H9 (cell line): Measurements from ENCODE around the gene CNOT10. TPM values are rescaled to one million over a fixed set of nuclear protein-coding genes. Genes with fewer than 3 reads are reported as not detected.

ENCODE experiments used
- DNase-seq: peaks from one replicate; pipeline ENCODE4 v3.0.0-alpha.2; 2017
- H2AFZ ChIP-seq: one replicate; pipeline ENCODE4 v1.6.1; 2013; ENCODE audit warnings: mild to moderate bottlenecking, low read length, control low read depth, moderate library complexity
- H2AK5ac ChIP-seq: 2 replicates; pipeline ENCODE4 v1.6.1; 2013; ENCODE audit warnings: low read length, control low read depth, mixed read lengths; ENCODE audit not compliant: insufficient read length
- H2BK120ac ChIP-seq: one replicate; pipeline ENCODE4 v1.6.1; 2013; ENCODE audit warnings: low read depth, mild to moderate bottlenecking, low read length, control low read depth, inconsistent platforms; ENCODE audit not compliant: poor library complexity, severe bottlenecking
- H2BK12ac ChIP-seq: 2 replicates; pipeline ENCODE4 v1.6.1; 2013; ENCODE audit warnings: low read length, control low read depth, mixed read lengths, low read depth; ENCODE audit not compliant: insufficient read length
- H2BK15ac ChIP-seq: 2 replicates; pipeline ENCODE4 v1.6.1; 2013; ENCODE audit warnings: low read depth, low read length, control low read depth
- H2BK20ac ChIP-seq: one replicate; pipeline ENCODE4 v1.6.1; 2013; ENCODE audit warnings: low read depth, mild to moderate bottlenecking, low read length, control low read depth, inconsistent platforms; ENCODE audit not compliant: poor library complexity, severe bottlenecking
- H2BK5ac ChIP-seq: 2 replicates; pipeline ENCODE4 v1.6.1; 2013; ENCODE audit warnings: low read length, control low read depth, mixed read lengths; ENCODE audit not compliant: insufficient read length
- H3K14ac ChIP-seq: 2 replicates; pipeline ENCODE4 v1.6.1; 2013; ENCODE audit warnings: low read length, control low read depth; ENCODE audit not compliant: insufficient read depth
- H3K18ac ChIP-seq: 2 replicates; pipeline ENCODE4 v1.6.1; 2013; ENCODE audit warnings: low read depth, mild to moderate bottlenecking, mixed read lengths, low read length, control low read depth; ENCODE audit not compliant: insufficient read length
- H3K23ac ChIP-seq: 2 replicates; pipeline ENCODE4 v1.6.1; 2013; ENCODE audit warnings: low read length, control low read depth, mixed read lengths, low read depth; ENCODE audit not compliant: insufficient read length
- H3K23me2 ChIP-seq: 2 replicates; pipeline ENCODE4 v1.6.1; 2013; ENCODE audit warnings: low read depth, mild to moderate bottlenecking, mixed read lengths, low read length, control low read depth; ENCODE audit not compliant: insufficient read length, poor library complexity, severe bottlenecking
- H3K27ac ChIP-seq: 2 replicates; pipeline ENCODE4 v1.5.1; 2013; ENCODE audit warnings: low read length, control low read depth, mixed read lengths, low read depth; ENCODE audit not compliant: insufficient read length
- H3K27me3 ChIP-seq: 2 replicates; pipeline ENCODE4 v1.6.1; 2013; ENCODE audit warnings: low read length, control low read depth, inconsistent platforms; ENCODE audit not compliant: insufficient read depth
- H3K4ac ChIP-seq: 2 replicates; pipeline ENCODE4 v1.6.1; 2013; ENCODE audit warnings: low read depth, mild to moderate bottlenecking, control low read depth, inconsistent platforms, low read length, moderate library complexity
- H3K4me1 ChIP-seq: 2 replicates; pipeline ENCODE4 v1.6.1; 2013; ENCODE audit warnings: low read length, control low read depth, inconsistent platforms; ENCODE audit not compliant: insufficient read depth
- H3K4me2 ChIP-seq: 2 replicates; pipeline ENCODE4 v1.6.1; 2013; ENCODE audit warnings: low read length, control low read depth, mixed read lengths; ENCODE audit not compliant: insufficient read length, insufficient read depth
- H3K56ac ChIP-seq: 2 replicates; pipeline ENCODE4 v1.6.1; 2013; ENCODE audit warnings: low read depth, mild to moderate bottlenecking, mixed read lengths, low read length, control low read depth; ENCODE audit not compliant: insufficient read length
- H3K79me1 ChIP-seq: 2 replicates; pipeline ENCODE4 v1.6.1; 2013; ENCODE audit warnings: low read depth, mild to moderate bottlenecking, moderate library complexity, low read length, control low read depth, inconsistent platforms; ENCODE audit not compliant: insufficient read depth, poor library complexity, severe bottlenecking
- H3K79me2 ChIP-seq: 2 replicates; pipeline ENCODE4 v1.6.1; 2013; ENCODE audit warnings: low read length, control low read depth, inconsistent platforms; ENCODE audit not compliant: insufficient read depth
- H3K9ac ChIP-seq: 2 replicates; pipeline ENCODE4 v1.6.1; 2013; ENCODE audit warnings: low read length, control low read depth, mixed read lengths; ENCODE audit not compliant: insufficient read length; ENCODE audit errors: extremely low read depth
- H3K9me3 ChIP-seq: one replicate; pipeline ENCODE4 v1.6.1; 2013; ENCODE audit warnings: low read depth, low read length, inconsistent platforms; ENCODE audit not compliant: control insufficient read depth
- H3T11ph ChIP-seq: one replicate; pipeline ENCODE4 v1.6.1; 2013; ENCODE audit warnings: mild to moderate bottlenecking, low read length, control low read depth, inconsistent platforms
- H4K20me1 ChIP-seq: one replicate; pipeline ENCODE4 v1.6.1; 2013; ENCODE audit not compliant: control insufficient read depth, insufficient read length, insufficient read depth
- H4K5ac ChIP-seq: 2 replicates; pipeline ENCODE4 v1.6.1; 2013; ENCODE audit warnings: low read depth, mild to moderate bottlenecking, mixed read lengths, low read length, control low read depth; ENCODE audit not compliant: insufficient read length
- H4K8ac ChIP-seq: replicated peaks from 2 replicates; pipeline ENCODE4 v1.6.1; 2013; ENCODE audit warnings: low read length, control low read depth, mixed read lengths, low read depth; ENCODE audit not compliant: insufficient read length
- H4K91ac ChIP-seq: 2 replicates; pipeline ENCODE4 v1.6.1; 2013; ENCODE audit warnings: low read depth, mild to moderate bottlenecking, moderate library complexity, mixed read lengths, low read length, control low read depth; ENCODE audit not compliant: insufficient read length
- H3K27ac Mint-ChIP-seq, 3 experiments: 2 replicates in 2 of 3; 3 replicates in 1 of 3; pipeline ENCODE4 v1.8.0; 2020 to 2021; ENCODE audit warnings: mixed read lengths in 3 of 3, mild to moderate bottlenecking in 1 of 3, moderate library complexity in 1 of 3
- H3K27me3 Mint-ChIP-seq: 2 replicates; pipeline ENCODE4 v1.8.0; 2021; ENCODE audit warnings: low read depth, mild to moderate bottlenecking, moderate library complexity, mixed read lengths
- H3K36me3 Mint-ChIP-seq, 3 experiments: 2 replicates in 2 of 3; 3 replicates in 1 of 3; pipeline ENCODE4 v1.8.0; 2020 to 2021; ENCODE audit warnings: low read depth in 3 of 3, mixed read lengths in 3 of 3; ENCODE audit not compliant: insufficient read depth in 1 of 3
- H3K4me1 Mint-ChIP-seq, 2 experiments: 2 replicates each; pipeline ENCODE4 v1.8.0; 2020; ENCODE audit warnings: mixed read lengths in 2 of 2
- H3K4me3 Mint-ChIP-seq, 2 experiments: 2 replicates in 1 of 2; 3 replicates in 1 of 2; pipeline ENCODE4 v1.8.0; 2020 to 2021; ENCODE audit warnings: mild to moderate bottlenecking in 2 of 2, mixed read lengths in 2 of 2, moderate library complexity in 1 of 2
- H3K9me3 Mint-ChIP-seq, 2 experiments: 2 replicates in 1 of 2; 3 replicates in 1 of 2; pipeline ENCODE4 v1.8.0; 2020; ENCODE audit warnings: mild to moderate bottlenecking in 2 of 2, mixed read lengths in 2 of 2, moderate library complexity in 1 of 2
- CTCF ChIP-seq: fragments of 200-600 bp; sonication (generic); conservative IDR thresholded peaks from 3 replicates; pipeline ENCODE4 v1.8.0; 2021; ENCODE audit warnings: antibody characterized with exemption, mild to moderate bottlenecking
- WGBS: extraction: QIAGEN DNeasy Blood & Tissue Kit; methylation state at CpG from one replicate; pipeline ENCODE4 v1.1.7; 2013; ENCODE audit warnings: missing lambda C conversion rate, low lambda C conversion rate, mixed read lengths; ENCODE audit not compliant: insufficient read length; ENCODE audit errors: extremely low coverage; 5-methylcytosine and 5-hydroxymethylcytosine counted together
- total RNA-seq: library from RNA; stranded (reverse); gene quantifications from 2 replicates; pipeline ENCODE4 v1.2.1, GENCODE V29; 2021

CNOT10 gene
- total RNA-seq, 1 experiment from 2014 or later: 55.4 TPM

- H3K23me2 ChIP-seq: no peaks in the 10 kb centered on the region
- no peak overlapping the region for H3K27ac ChIP-seq
- H2BK15ac ChIP-seq: no peak overlapping the region
- DNase-seq: no peak
- no peaks in the 10 kb centered on the region for H3K9me3 ChIP-seq
- H2AK5ac ChIP-seq: no peak overlapping the region
- no peaks in the 10 kb centered on the region for H3K27me3 ChIP-seq
- no peak overlapping the region for H4K8ac ChIP-seq
- no peak for TF ChIP-seq CTCF
- no peaks in the 10 kb centered on the region for H4K20me1 ChIP-seq
- H3K79me2 ChIP-seq: no peaks in the 10 kb centered on the region
- H3K9me3 Mint-ChIP-seq: no peaks in the 10 kb centered on the region
- no peak overlapping the region for H3K23ac ChIP-seq
- no peak overlapping the region for H3K14ac ChIP-seq
- H2BK120ac ChIP-seq: no peak overlapping the region
- no peak overlapping the region for H2BK12ac ChIP-seq
- no peak overlapping the region for H3K56ac ChIP-seq
- 0 out of 7 replicates have a peak overlapping the region, but pooled peaks of 1 of the 3 experiments have one; percentile 28 for H3K27ac Mint-ChIP-seq
- no peak overlapping the region for H3K4ac ChIP-seq
- H3K9ac ChIP-seq: no peak overlapping the region
- no peak overlapping the region for H4K5ac ChIP-seq
- no peak overlapping the region for H3K4me3 Mint-ChIP-seq
- H3T11ph ChIP-seq: no peak overlapping the region
- H3K4me1 ChIP-seq: no peaks in the 10 kb centered on the region
- no peak overlapping the region for H2BK5ac ChIP-seq
- no peak overlapping the region for H2AFZ ChIP-seq
- no CpG with 5 or more reads among the region's 5 CpGs for WGBS
- H3K4me2 ChIP-seq: no peak overlapping the region
- peaks cover 24 to 67% (median 62%) of the 10 kb centered on the region in 3 experiments; a peak in 6 of 7 replicates for H3K36me3 Mint-ChIP-seq
- no peaks in the 10 kb centered on the region for H3K79me1 ChIP-seq
- H3K18ac ChIP-seq: no peak overlapping the region
- H3K27me3 Mint-ChIP-seq: no peaks in the 10 kb centered on the region
- no peaks in the 10 kb centered on the region for H3K4me1 Mint-ChIP-seq
- H2BK20ac ChIP-seq: no peak overlapping the region
- H4K91ac ChIP-seq: no peak overlapping the region
These were observed 34.9 kb downstream of the CNOT10 start for GRCh38 chr3:32719931-32720330.
